Hepatocyte (in vitro differentiated cells): ENCODE measurements around the gene GEMIN4. TPM values are rescaled to one million over a fixed set of nuclear protein-coding genes. Genes with fewer than 3 reads are reported as not detected.
"Not testable (repeated sequence)": the region's sequence is repeated elsewhere in the genome, so short reads cannot be mapped to it uniquely, and the experiment has no call there.

Experiments
- DNase-seq: peaks from one replicate; pipeline ENCODE4 v3.0.0-alpha.2; 2016; ENCODE audit warnings: low spot score
- H2AFZ ChIP-seq: fragments of 200-600 bp; sonication (generic); 2 replicates; pipeline ENCODE4 v1.6.0; 2016; ENCODE audit warnings: antibody characterized with exemption, mild to moderate bottlenecking
- H3K27ac ChIP-seq: fragments of 200-600 bp; sonication (generic); 2 replicates; pipeline ENCODE4 v1.5.1; 2016; ENCODE audit warnings: mild to moderate bottlenecking
- H3K27me3 ChIP-seq: fragments of 200-600 bp; sonication (generic); 2 replicates; pipeline ENCODE4 v1.6.1; 2016
- H3K36me3 ChIP-seq: fragments of 200-600 bp; sonication (generic); replicated peaks from 2 replicates; pipeline ENCODE4 v1.5.1; 2016; ENCODE audit warnings: low read depth; ENCODE audit not compliant: insufficient read depth
- H3K4me1 ChIP-seq: fragments of 200-600 bp; sonication (generic); 2 replicates; pipeline ENCODE4 v1.5.1; 2016; ENCODE audit warnings: mild to moderate bottlenecking, moderate library complexity; ENCODE audit not compliant: insufficient read depth
- H3K4me2 ChIP-seq: fragments of 200-600 bp; sonication (generic); 2 replicates; pipeline ENCODE4 v1.6.0; 2016
- H3K4me3 ChIP-seq: fragments of 200-600 bp; sonication (generic); 2 replicates; pipeline ENCODE4 v1.5.1; 2016; ENCODE audit warnings: mild to moderate bottlenecking
- H3K79me2 ChIP-seq: fragments of 200-600 bp; sonication (generic); 2 replicates; pipeline ENCODE4 v1.6.0; 2017; ENCODE audit warnings: mild to moderate bottlenecking
- H3K9me2 ChIP-seq: fragments of 200-600 bp; sonication (generic); replicated peaks from 2 replicates; pipeline ENCODE4 v1.6.0; 2017; ENCODE audit warnings: mild to moderate bottlenecking; ENCODE audit not compliant: insufficient read depth
- H3K9me3 ChIP-seq: fragments of 200-600 bp; sonication (generic); 2 replicates; pipeline ENCODE4 v1.5.1; 2016; ENCODE audit warnings: low read depth, mild to moderate bottlenecking
- H4K20me1 ChIP-seq: fragments of 200-600 bp; sonication (generic); 2 replicates; pipeline ENCODE4 v1.6.0; 2016; ENCODE audit warnings: mild to moderate bottlenecking; ENCODE audit not compliant: insufficient read depth, poor library complexity, severe bottlenecking
- CTCF ChIP-seq: fragments of 200-600 bp; sonication (generic); IDR thresholded peaks from 2 replicates; pipeline ENCODE4 v1.5.1; 2016; ENCODE audit warnings: antibody characterized with exemption, mild to moderate bottlenecking; ENCODE audit not compliant: poor library complexity
- EZH2 ChIP-seq: fragments of 200-600 bp; sonication (generic); IDR thresholded peaks from 2 replicates; pipeline ENCODE4 v1.6.1; 2016; ENCODE audit warnings: antibody characterized with exemption, mild to moderate bottlenecking, borderline replicate concordance
- EZH2phosphoT487 ChIP-seq: fragments of 200-600 bp; sonication (generic); IDR thresholded peaks from one replicate; pipeline ENCODE4 v1.6.1; 2018; ENCODE audit warnings: antibody characterized with exemption, mild to moderate bottlenecking, low read depth, moderate library complexity; ENCODE audit not compliant: unreplicated experiment, severe bottlenecking
- WGBS: methylation state at CpG from one replicate; pipeline ENCODE4 v1.1.6; 2016; ENCODE audit warnings: low lambda C conversion rate; ENCODE audit errors: missing lambda C conversion rate; 5-methylcytosine and 5-hydroxymethylcytosine counted together
- polyA plus RNA-seq: library from polyadenylated mRNA; unstranded; fragments of >200 nt; fragmentation: Nextera tagmentation; extraction: Ambion mirVana; gene quantifications from 2 replicates; pipeline ENCODE4 v1.2.1, GENCODE V29; 2016
- total RNA-seq: library from RNA; depleted of rRNA; stranded (reverse); fragments of >200 nt; gene quantifications from 2 replicates; pipeline ENCODE4 v1.2.3, GENCODE V29; 2014

Gene GEMIN4
- total and polyA plus RNA-seq, 2 experiments from 2014 or later: 12.0 to 12.8 TPM

GRCh38 chr17:750431-751037 lies 1.5 kb downstream of the GEMIN4 start:
- H3K4me3 ChIP-seq: peak overlapping the region; percentile 91
- no peak for TF ChIP-seq CTCF
- TF ChIP-seq EZH2phosphoT487: no peak
- no peak for TF ChIP-seq EZH2
- H3K27ac ChIP-seq: no peak overlapping the region

GRCh38 chr17:749359-749758 lies 2.7 kb downstream of the GEMIN4 start:
- not testable (repeated sequence) for H3K4me3 ChIP-seq, H3K9me2 ChIP-seq, H4K20me1 ChIP-seq, H3K4me1 ChIP-seq, H2AFZ ChIP-seq, H3K4me2 ChIP-seq, H3K9me3 ChIP-seq, H3K27ac ChIP-seq, H3K36me3 ChIP-seq, H3K27me3 ChIP-seq, DNase-seq
- WGBS: 82% methylated on average over 5 of the region's 7 CpGs
- H3K79me2 ChIP-seq: peaks cover 36% of the 10 kb centered on the region

More at GRCh38 chr17:750431-751037, 1.5 kb downstream of the GEMIN4 start:
- no peaks in the 10 kb centered on the region for H3K36me3 ChIP-seq
- no peaks in the 10 kb centered on the region for H4K20me1 ChIP-seq
- H2AFZ ChIP-seq: no peak overlapping the region
- H3K27me3 ChIP-seq: no peaks in the 10 kb centered on the region
- DNase-seq: no peak
- peak overlapping the region; percentile 97 for H3K4me2 ChIP-seq
- H3K4me1 ChIP-seq: peaks cover 8% of the 10 kb centered on the region
- peaks cover 36% of the 10 kb centered on the region for H3K79me2 ChIP-seq
- no peaks in the 10 kb centered on the region for H3K9me2 ChIP-seq
- H3K9me3 ChIP-seq: no peaks in the 10 kb centered on the region
- 83% methylated on average over 8 of the region's 8 CpGs for WGBS

- DNase-seq, H4K20me1 ChIP-seq, H3K27me3 ChIP-seq, H3K9me3 ChIP-seq, H3K9me2 ChIP-seq, H3K36me3 ChIP-seq, H3K27ac ChIP-seq, H3K4me2 ChIP-seq, H3K4me1 ChIP-seq, H2AFZ ChIP-seq, H3K4me3 ChIP-seq: not testable (repeated sequence)
- WGBS: 93% methylated on average over 3 of the region's 4 CpGs
- H3K79me2 ChIP-seq: peaks cover 36% of the 10 kb centered on the region
These were observed 3.5 kb downstream of the GEMIN4 start for GRCh38 chr17:748604-749003.

- peaks cover 8% of the 10 kb centered on the region for H3K4me1 ChIP-seq
- H3K4me3 ChIP-seq: no peak overlapping the region
- H4K20me1 ChIP-seq: no peaks in the 10 kb centered on the region
- H3K4me2 ChIP-seq: no peak overlapping the region
- TF ChIP-seq EZH2 (no peak), EZH2phosphoT487 (no peak), CTCF (no peak)
- no peaks in the 10 kb centered on the region for H3K27me3 ChIP-seq
- H3K9me2 ChIP-seq: no peaks in the 10 kb centered on the region
- DNase-seq: no peak
- no peaks in the 10 kb centered on the region for H3K36me3 ChIP-seq
- 95% methylated on average over 38 of the region's 38 CpGs for WGBS
- H3K79me2 ChIP-seq: peaks cover 36% of the 10 kb centered on the region
- no peak overlapping the region for H3K27ac ChIP-seq
- H3K9me3 ChIP-seq: no peaks in the 10 kb centered on the region
- no peak overlapping the region for H2AFZ ChIP-seq
These were observed 5.1 kb downstream of the GEMIN4 start for GRCh38 chr17:746783-747629.
